H1 (cell line): ENCODE measurements around the gene CALCR.

Experiments used
- BCL11A ChIP-seq, 2 experiments: IDR thresholded peaks; one replicate each; pipeline ENCODE4 v1.6.1; 2011; ENCODE audit warnings: low read depth in 2 of 2, low read length in 2 of 2, mild to moderate bottlenecking in 2 of 2
- CHD1 ChIP-seq: IDR thresholded peaks from 2 replicates; pipeline ENCODE4 v1.6.1; 2012; ENCODE audit warnings: low read depth, low read length, improper control_type of control experiment
- CHD2 ChIP-seq: IDR thresholded peaks from 2 replicates; pipeline ENCODE4 v1.6.1; 2012; ENCODE audit warnings: low read length, improper control_type of control experiment
- CTCF ChIP-seq, 3 experiments: IDR thresholded peaks; 1 replicate in 2 of 3; 2 replicates in 1 of 3; pipeline versions ENCODE4 v1.5.1 to v1.6.1; 2011; ENCODE audit warnings: low read length in 3 of 3, mild to moderate bottlenecking in 3 of 3, inconsistent platforms in 2 of 3, low read depth in 1 of 3, moderate library complexity in 1 of 3; ENCODE audit not compliant: insufficient read depth in 1 of 3; ENCODE audit errors: control extremely low read depth in 1 of 3
- KDM5A ChIP-seq: fragments of 200-600 bp; IDR thresholded peaks from 2 replicates; pipeline ENCODE4 v1.7.1; 2012; ENCODE audit warnings: mild to moderate bottlenecking, low read length, inconsistent platforms, mixed read lengths
- POLR2AphosphoS5 ChIP-seq: IDR thresholded peaks from 2 replicates; pipeline ENCODE4 v1.6.1; 2011; ENCODE audit warnings: low read depth, low read length
- RFX5 ChIP-seq: IDR thresholded peaks from 2 replicates; pipeline ENCODE4 v1.6.1; 2011; ENCODE audit warnings: low read depth, low read length, improper control_type of control experiment, borderline replicate concordance
- SIN3A ChIP-seq, 2 experiments: IDR thresholded peaks in 1 of 2; conservative IDR thresholded peaks in 1 of 2; 2 replicates each; pipeline ENCODE4 v1.6.1; 2011 to 2012; ENCODE audit warnings: low read length in 2 of 2, improper control_type of control experiment in 1 of 2, low read depth in 1 of 2, mild to moderate bottlenecking in 1 of 2
- SIRT6 ChIP-seq: IDR thresholded peaks from one replicate; pipeline ENCODE4 v1.7.1; 2012; ENCODE audit warnings: low read length, inconsistent platforms
- USF2 ChIP-seq: IDR thresholded peaks from 2 replicates; pipeline ENCODE4 v1.6.1; 2011; ENCODE audit warnings: low read length, improper control_type of control experiment

- TF ChIP-seq USF2 (no peak), CHD2 (no peak), BCL11A (IDR thresholded peaks at IDR 0.05; ENCODE audit: low read depth in 2 of 2, low read length in 2 of 2) (no peak), CTCF (IDR thresholded peaks at IDR 0.05; ENCODE audit: control extremely low read depth in 1 of 3, insufficient read depth in 1 of 3, low read depth in 1 of 3, low read length in 3 of 3) (no peak), RFX5 (no peak), KDM5A (no peak), SIN3A (conservative IDR thresholded peaks at IDR 0.05 in 1 of 2, IDR thresholded peaks at IDR 0.05 in 1 of 2; ENCODE audit: low read depth in 1 of 2, low read length in 2 of 2) (no peak), POLR2AphosphoS5 (no peak), SIRT6 (no peak), CHD1 (no peak)
These were observed 98.7 kb downstream of the CALCR start for GRCh38 chr7:93475811-93476210.
